NK-92 (cell line): ENCODE data around the gene NFATC3.

Experiments used
- DNase-seq: peaks from one replicate; lab custom pipeline; 2025; ENCODE audit not compliant: unreplicated experiment; lab: John Stamatoyannopoulos, UW

Gene NFATC3

GRCh38 chr16:68072038-68072695 is 13.0 kb upstream of the NFATC3 start:
- no peak for DNase-seq

DNA sequence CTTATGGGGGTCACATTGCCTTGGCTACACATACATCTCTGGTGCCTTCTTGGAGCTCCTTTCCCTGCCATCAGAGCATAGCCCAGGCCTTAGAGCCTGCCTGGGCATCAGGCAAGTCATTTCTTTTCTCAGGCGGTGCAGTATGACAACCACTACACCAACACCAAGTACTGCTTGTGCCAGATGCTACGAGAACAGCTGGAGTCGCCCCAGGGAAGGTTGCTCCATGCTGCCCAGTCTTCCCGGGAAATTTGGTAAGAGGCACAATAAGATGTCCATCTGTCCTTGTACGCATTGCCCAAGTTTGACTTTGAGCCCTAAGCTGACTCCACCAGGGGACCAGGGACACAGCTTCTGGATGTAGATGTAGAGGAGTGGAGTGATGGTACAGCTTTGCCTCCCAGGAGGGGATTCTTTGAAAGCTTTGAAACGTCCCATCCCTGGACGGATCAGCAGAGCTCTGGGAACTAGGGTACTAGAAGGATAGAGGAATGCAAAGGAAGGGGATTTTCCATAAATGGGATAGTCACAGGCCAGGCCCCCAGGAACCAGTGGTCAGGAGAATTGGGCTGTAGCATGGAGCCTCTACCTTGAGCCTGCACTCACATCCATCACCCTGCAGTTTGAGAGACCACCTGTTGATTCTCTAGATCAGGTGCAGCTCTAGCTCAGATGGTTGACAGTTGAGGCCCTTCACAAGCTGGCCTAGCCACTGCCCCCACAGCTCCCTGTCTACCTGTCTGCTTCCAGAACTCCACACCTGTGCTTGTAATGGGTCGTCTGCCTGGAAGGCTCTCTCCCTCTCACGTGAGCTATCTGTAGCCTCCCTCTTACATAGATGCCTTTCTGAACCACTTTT is 11.0 kb upstream of the NFATC3 start:
- DNase-seq = no peak

GRCh38 chr16:68074850-68075555 is 10.2 kb upstream of the NFATC3 start:
- DNase-seq = no peak

DNA sequence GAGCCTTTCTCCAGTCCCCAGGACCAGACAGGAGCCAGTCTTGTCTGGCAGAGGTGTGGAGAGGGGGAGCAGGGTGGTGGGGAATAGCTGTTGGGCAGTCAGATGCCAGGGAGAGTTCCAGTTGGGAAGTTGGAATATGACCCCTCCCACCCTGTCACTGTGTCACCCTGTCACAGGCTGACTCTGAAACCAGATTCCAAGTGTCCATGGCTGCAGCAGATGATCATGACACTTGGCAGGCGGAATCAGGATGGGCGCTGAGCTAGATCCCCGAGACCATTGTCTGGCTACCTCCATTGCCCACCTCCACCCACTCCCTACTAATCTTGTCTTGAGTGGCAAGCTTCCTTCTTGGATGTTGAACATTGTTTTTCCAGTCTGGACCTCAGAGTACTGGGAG is 9.2 kb upstream of the NFATC3 start:
- no peak for DNase-seq

- DNase-seq = no peak
These were observed 8.6 kb upstream of the NFATC3 start for GRCh38 chr16:68076560-68076959.

DNA sequence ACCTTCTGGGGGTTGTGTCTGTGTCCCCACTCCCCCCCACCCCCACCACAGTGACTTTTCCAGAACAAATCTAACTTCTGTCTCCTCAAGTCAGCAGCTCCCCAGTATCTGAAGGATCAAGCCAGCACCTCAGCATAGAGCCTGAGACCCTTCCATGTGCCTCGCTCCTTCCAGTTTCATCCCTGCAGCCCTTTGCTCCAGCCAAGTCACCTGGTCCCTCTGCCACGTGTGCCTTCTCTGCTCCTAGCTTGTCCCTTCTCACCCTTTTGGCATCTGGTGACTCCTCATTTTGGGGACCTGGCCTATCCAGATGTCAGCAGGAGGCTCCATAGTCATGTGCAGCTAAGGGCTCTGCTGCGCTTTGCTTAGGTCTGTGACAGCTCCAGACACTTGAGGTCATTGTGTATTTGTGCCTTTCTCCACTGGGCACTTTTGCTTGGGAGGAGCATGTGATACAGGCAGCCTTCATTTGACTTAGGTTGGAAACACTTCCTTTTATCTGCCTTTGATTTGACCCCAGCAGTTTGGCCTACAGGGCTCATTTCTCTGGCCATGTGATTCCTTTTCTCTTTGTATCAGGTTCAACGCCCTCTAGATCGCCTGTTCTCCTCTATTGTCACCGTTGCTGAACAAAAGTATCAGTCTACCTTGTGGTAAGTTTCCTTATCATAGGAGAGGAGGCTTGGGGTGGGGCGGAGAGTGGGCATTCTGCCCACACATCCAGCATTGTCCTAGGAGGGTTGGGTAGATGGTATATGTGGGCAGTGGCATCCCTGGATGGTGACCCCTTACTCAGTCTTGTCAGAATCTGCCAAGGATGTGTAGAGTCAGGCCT is 7.1 kb upstream of the NFATC3 start:
- DNase-seq = no peak

DNA sequence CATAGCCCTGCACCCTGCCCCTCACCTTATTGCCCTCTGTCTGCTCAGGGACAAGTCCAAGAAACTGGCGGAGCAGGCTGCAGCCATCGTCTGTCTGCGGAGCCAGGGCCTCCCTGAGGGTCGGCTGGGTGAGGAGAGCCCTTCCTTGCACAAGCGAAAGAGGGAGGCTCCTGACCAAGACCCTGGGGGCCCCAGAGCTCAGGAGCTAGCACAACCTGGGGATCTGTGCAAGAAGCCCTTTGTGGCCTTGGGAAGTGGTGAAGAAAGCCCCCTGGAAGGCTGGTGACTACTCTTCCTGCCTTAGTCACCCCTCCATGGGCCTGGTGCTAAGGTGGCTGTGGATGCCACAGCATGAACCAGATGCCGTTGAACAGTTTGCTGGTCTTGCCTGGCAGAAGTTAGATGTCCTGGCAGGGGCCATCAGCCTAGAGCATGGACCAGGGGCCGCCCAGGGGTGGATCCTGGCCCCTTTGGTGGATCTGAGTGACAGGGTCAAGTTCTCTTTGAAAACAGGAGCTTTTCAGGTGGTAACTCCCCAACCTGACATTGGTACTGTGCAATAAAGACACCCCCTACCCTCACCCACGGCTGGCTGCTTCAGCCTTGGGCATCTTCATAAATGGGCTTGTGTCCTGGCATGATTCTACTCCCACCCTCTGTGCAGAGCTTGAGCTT is 6.3 kb upstream of the NFATC3 start:
- DNase-seq = no peak

DNA sequence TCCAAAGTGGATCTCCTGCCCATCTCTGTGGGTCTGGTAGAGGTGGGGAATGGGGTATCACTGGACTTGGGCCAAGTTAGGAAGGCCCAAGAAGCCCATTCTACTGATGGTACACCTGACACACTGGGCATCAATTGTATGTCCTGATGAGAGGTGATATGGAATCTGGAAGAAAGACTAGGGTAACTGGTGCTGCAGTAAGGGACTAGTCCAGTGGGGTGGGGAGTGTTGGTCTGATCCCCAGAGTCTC is 5.9 kb upstream of the NFATC3 start:
- no peak for DNase-seq

GRCh38 chr16:68079626-68080344 is 5.4 kb upstream of the NFATC3 start:
- DNase-seq = no peak

DNA sequence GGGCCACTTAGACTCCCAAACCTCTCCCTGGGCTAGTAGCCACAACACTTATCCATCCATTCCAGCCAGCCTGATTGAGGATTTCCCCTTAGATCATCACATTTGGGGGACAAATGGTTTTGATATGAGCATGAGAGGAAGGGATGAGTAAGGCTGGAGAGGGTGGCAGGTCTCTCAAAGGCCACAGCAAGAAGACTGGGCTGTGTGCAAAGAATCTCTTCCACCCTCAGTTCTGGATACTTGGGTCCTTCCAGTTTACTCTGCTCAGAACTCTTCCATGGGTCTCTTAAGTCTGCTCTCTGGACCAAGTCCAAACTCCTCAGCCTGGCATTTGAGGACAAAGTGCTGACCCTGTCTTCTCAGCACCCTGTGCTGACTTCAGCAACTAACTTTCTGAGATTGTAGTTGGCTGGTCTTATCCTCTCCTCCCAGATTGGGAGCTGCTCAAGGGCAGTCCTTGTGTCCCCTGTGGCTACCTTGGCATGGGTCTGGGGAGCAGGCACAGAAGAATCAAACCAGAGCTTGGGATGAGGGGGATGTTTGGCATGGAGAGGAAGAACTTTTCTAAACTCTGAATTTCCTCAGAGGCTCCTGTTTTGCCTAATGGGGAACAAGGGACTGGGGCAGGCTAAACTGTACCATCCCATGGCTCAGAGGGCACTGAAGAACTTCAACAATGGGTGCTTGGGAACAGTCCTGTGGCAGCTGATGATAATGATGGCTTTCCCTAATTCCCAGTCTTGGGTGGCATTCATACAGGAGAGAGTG is 3.1 kb upstream of the NFATC3 start:
- no peak for DNase-seq

DNA sequence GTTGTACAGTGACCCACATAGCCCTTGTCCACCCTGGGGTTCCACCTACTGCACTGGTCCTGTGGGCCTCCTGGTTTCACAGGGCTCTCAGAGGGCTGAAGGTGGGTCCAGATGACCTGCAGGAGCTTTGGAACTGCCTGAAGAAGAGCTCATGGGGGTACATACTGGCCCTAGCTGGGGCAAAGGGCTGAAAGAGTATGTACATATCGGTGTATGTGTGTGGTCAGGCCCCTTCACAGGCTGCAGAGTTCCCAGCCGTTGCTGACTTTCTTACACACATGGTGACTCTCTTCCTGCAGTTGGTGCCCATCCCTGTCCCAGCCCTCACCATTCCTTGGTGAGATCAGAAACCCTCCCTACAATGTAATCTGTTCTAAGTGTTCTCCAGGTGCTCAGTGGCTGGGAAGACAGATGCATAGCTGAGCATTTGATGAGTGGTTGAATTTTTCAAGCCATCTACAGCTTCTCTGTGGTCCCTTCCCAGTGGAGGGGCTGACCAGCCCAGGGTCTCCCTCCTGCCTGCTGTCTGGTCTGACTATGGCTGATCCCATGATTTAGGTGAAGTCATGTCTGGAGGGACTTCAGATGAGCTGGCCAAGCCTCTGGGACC is 2.4 kb upstream of the NFATC3 start:
- no peak for DNase-seq

GRCh38 chr16:68083239-68083781 is 1.9 kb upstream of the NFATC3 start:
- DNase-seq = no peak

- no peak for DNase-seq
These were observed 1.2 kb upstream of the NFATC3 start for GRCh38 chr16:68083861-68084503.

GRCh38 chr16:68084504-68085258 is 489 bp upstream of the NFATC3 start:
- no peak for DNase-seq

DNA sequence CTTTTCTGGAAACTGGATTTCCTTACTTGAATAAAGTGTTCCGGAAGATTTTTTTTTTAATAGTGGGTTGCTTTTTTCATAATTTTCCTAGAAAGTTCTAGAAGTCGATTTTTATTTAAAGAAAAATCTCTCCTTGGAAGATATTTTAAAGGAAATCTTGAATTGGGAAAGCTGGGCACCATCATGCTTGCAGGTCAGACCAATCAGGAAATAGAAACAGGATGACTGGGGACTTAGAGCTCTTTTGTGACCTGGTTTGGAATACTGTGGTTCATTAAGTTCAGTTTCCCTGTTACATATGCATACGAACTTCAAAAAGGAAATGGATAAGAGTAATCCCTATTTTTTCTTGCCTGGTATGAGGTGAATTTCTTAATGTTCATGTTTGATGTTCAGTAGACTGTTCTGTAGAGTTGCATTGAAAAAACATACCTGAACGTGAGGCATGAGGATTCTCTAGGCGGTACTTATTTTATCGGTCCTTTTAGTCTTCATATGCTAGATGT is 1.2 kb downstream of the NFATC3 start:
- DNase-seq = no peak

GRCh38 chr16:68086860-68087268 is 1.7 kb downstream of the NFATC3 start:
- no peak for DNase-seq

DNA sequence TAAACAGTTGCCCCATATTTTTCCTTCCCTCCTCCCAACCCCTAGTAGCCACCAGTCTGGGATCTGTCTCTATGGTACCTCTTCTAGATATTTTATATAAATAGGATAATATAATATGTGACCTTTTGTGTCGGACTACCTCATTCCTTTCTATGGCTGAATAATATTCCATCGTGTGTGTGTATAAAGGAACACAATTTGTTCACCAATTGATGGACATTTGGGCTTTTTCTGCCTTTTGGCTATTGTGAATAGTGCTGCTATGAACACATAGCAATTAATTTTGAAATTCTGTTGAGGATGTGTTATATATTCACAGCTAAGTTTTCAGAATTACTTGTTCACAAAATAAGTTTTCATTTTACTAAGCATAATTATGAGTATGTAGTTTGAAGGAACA is 2.5 kb downstream of the NFATC3 start:
- no peak for DNase-seq
